CD4-positive, alpha-beta T cell treated with Interleukin-15 for 1 hour (primary cell): ENCODE measurements around the gene UBAC2.

Source experiments
- DNase-seq: peaks from one replicate; pipeline ENCODE4 v3.0.0-alpha.2; 2020

The UBAC2 gene

DNA sequence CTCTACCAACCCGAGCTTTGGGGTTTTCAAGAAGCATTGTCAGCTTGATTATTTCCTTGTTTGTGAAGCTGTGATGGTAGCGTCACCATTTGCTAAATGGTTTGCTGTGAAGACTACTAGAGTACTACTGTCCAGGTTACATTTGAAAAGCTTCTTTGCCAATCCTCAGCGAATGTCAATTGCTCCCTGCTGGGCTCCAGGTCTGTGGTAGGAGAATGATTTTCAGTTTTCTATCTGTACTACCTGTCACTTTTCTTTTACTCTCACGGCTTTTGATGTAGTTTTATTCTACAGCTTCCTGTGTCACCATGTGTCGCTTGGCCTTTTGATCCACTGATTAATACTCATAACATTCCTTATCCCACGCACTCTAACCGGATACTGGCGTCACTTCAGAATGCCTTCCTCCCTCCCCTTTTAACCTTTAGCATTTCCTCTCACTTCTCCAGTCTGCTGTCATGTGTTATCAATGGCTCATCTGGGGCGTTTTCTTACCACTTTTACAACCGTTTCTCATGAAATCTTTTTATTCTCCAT lies 114.1 kb downstream of the UBAC2 start:
- DNase-seq: peak; percentile 57

DNA sequence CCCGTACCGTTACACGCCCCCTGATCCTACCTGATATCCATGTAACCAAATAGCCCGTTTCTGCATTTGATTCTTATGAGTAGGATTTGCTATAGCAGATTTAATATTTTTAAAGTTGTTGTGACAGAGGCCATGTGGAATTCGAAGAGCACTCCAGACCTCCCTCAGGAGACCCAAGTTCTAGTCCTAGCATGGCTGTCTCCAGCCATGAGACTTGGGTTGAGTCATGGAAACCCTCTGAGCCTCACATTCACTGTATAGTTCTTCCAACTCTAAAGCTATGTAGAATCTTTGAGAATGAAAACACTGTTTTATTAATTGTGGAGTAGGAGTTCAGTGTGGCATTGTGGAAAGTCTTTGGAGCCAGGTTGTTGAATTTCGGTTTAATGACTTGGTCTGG lies 114.5 kb downstream of the UBAC2 start:
- DNase-seq: no peak

DNA sequence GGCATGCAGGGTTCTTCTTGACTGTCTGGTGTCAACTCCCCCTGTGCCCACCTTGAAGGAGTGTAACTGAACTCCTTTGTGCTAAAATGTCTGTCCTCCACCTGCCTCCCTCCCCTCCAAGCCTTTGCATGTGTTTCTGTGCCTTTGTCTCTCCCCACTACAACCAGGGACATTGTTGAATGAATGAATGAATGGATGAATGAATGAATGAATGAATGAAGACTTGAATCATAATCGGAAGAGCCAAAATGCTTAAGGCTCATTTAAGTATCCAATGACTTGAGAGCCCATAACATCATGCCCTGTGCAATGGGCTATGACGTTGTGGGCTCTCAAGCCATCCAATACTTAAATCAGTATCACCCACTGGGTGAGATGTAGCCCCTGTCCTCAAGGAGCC lies 115.6 kb downstream of the UBAC2 start:
- DNase-seq: no peak

DNA sequence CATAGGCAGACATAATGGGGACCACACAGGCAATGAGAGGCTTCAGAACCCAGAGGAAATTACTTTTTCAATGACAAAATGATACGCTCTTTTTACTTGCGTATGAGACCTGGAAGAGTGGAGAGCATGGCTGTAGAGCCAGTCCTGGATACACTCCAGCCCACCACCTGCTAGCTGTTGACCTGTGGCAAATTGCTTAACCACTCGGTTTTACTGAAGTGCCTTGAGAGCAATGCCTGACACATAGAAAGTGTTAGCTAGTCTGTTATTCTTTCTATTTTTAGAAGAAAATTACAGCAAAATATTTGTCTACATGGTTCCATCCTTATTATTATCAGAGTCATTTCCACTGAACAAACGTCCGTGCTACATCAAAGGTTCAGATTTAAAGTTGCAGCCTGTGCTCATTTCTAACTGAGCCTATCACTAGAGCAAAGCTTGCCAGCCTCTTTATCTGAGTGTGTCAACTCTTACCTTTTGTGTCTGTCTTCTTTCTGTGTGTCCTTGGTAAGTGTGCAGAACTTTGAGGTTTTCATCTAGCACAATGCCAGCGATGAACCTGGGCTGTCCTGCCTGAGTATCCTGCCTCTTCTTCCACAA lies 116.1 kb downstream of the UBAC2 start:
- no peak for DNase-seq

- peak; percentile 64 for DNase-seq
These were observed 120.2 kb downstream of the UBAC2 start for GRCh38 chr13:99320693-99321481.

- DNase-seq: no peak
These were observed 121.1 kb downstream of the UBAC2 start for GRCh38 chr13:99321709-99322108.

DNA sequence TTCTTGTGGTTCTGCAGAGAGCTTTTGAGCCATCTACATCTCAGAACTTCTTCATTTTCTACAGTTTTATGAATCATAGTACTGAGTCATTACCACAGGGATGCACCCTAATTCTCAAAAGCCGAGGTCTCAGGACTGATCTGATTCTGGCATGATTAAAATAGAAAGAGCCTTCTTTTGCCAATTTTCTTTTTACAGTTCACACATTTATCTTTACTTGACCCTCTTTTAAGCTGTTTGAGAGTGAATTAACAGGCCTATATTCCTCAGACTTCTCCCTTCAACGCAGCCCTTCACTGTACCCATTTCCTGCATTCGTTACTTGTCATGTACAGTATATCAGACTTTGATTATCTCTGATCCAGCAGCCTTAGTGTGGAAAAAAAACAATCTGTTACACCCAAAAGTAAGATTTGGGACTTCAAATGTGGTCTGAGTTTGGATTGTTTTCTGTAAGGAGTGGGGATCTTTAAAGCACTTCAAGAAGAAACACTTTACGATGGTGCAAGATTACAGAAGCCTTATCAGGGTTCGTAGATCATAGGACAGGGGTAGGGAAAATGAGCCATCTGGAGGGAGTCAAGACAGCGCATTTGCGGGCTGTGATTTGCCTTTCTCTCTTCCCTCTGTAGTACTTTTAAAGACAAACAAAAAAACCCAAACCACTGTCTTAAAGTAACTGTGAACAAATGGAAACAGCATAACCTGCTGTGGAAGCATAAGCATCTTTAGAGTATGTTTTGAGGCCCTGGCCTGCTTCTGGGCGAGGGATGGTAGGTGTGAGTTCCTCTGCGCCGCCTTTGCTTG lies 121.8 kb downstream of the UBAC2 start:
- no peak for DNase-seq

GRCh38 chr13:99323488-99323887 lies 122.8 kb downstream of the UBAC2 start:
- no peak for DNase-seq

GRCh38 chr13:99326012-99326411 lies 125.4 kb downstream of the UBAC2 start:
- no peak for DNase-seq

DNA sequence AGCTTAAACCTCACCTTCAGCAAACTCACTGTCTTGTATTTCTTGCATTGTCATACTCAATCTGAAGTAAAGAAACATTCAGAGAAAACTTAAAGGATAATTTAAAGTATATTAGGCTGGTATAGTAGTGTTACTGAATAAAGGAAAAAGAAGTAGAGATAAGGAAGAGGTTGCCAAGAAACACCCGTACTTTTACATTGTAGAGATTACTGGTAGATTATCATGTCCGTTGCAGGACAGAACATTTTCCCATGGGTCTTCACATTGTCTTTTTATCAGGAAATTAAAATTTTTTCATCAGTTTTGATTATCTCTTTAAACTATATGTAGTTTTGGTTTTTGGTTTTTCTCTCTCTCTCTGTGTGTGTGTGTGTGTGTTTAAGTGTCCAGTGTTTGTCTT lies 126.5 kb downstream of the UBAC2 start:
- no peak for DNase-seq

- no peak for DNase-seq
These were observed 127.1 kb downstream of the UBAC2 start for GRCh38 chr13:99327761-99328160.

GRCh38 chr13:99329477-99329876 lies 128.8 kb downstream of the UBAC2 start:
- DNase-seq: no peak

DNA sequence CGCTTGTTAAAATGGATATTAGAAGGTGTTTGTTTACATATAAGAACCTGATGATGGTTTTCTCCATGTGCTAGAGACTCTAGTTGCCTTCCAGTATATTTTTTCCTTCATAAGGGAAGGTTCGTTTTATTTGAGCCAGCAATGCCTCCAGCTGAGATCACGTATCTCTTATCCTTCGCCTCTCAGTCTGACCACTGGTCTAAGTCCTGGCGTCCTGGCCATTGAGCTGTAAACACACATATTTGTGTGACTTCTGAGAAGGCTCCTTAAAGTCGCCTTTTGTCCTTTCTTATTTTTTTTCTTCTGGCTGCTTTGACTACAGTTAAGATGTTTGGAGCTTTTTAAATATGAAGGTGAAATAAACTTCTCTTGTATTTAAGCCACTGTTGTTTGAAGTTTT lies 130.3 kb downstream of the UBAC2 start:
- no peak for DNase-seq

DNA sequence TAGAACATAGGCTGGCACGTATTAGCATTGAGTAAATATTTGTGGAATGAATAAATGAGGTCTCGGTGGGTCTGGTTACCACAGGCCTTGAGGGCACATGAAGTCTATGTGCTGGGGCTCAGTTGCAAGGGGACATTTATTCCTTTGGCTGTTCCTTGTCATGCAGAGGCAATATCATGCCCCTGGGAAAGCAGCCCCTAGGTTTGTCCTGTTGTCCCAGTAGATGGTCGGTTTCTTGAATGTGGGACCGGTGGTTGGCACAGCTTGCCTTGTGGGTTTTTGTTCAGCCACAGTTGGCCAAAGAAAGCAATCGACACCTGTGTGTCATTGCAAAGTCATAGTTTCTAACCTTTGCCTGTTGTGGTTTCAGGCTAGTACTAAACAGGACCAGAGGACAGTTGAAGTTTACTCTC lies 131.2 kb downstream of the UBAC2 start:
- DNase-seq: no peak

DNA sequence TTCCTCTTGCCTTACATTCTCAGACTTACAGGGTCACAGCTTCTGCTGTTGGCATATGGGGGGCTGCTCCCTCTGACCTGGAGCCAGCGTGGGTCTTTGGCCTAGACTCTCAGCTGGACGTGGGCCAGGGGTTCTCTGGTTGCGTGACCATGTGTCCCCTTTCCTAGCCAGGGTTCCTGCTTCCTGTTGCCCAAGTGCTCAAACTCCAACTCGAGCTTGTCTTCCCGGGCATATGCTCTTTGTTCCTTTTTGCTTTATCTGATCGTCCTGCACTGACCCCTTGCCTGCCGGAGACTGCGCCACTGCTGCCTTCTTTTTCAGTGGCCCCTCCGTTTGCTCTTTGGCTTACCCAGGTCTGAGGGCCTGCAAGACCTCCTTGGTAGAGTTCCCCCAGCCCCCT lies 131.8 kb downstream of the UBAC2 start:
- DNase-seq: no peak

- no peak for DNase-seq
These were observed 133.6 kb downstream of the UBAC2 start for GRCh38 chr13:99334221-99334620.

DNA sequence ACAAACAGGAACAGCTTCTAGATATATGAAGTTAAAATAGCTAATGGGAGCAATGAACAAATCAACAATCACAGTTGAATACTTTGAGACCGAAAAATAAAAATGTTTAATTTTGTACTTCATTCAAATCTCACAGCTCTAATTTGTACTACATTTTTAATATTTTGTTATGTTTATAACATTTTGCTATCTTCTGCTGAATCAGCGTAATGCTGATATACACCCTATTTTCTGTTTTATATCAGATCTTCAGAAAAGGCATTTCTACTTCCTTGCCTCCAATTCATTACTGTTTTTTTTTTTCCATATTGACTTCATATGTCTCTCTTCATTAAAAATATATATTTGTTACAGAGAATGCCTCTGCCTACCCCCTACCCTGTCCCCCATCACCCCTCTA lies 134.4 kb downstream of the UBAC2 start:
- no peak for DNase-seq

GRCh38 chr13:99335603-99336002 lies 134.9 kb downstream of the UBAC2 start:
- DNase-seq: no peak

GRCh38 chr13:99339230-99339721 lies 138.6 kb downstream of the UBAC2 start:
- no peak for DNase-seq

DNA sequence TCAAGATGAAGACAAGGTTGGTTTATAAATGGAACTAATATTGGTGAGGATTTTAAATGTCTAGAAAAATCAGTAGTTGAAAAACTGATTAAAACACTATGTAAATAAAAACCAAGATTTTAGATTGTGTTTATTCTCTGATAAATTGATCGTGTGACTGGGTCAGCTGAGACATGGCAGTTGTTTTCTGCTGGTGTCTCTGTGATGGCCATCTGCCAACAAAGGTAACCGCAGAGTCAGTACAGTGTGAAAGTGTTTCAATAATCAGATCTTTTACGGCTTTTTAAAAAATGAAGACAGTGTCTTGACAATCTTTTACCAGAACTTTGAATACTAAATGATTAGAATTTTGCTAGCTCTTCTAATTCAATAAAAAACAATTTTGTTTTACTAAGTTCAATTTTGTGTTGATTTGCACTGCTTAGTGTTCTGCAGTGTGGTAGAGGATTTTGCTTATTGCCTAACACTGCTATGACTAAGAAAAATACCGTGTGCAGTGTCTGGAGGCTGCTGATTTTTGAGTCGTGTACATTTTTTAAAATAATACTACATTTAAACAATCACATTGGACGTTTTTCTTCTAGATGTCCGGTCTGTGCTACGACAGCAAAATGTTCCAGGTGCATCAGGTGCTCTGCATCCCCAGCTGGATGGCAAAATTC lies 139.2 kb downstream of the UBAC2 start:
- DNase-seq: peak; percentile 49

DNA sequence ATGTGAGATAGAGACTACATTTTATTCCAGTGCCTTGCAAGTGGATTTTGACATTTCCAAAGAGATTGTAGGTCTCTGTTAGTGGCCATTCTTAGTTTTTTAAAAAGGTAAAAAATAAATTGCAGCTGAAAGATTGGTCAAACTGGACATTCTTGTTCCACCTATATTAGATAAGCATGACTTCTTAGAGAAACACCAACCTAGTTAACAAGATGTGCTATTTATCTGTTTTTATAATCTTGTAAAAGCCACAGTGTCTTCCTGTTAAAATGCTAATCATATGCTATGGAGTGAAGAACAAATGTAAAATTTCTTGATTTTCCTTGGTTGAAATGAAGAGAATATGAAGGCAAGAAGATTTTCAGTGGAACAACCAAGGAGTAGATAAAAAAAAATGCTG lies 140.0 kb downstream of the UBAC2 start:
- no peak for DNase-seq

GRCh38 chr13:99341969-99342722 lies 141.5 kb downstream of the UBAC2 start:
- DNase-seq: no peak
